GM23248 (cell line): ENCODE measurements around the gene MBP. TPM values are rescaled to one million over a fixed set of nuclear protein-coding genes. Genes with fewer than 3 reads are reported as not detected.

ENCODE experiments used
- DNase-seq: peaks from one replicate; pipeline ENCODE4 v3.0.0-alpha.2; 2015
- H2AFZ ChIP-seq: fragments of 200-600 bp; sonication (generic); 2 replicates; pipeline ENCODE4 v1.6.1; 2016; ENCODE audit warnings: antibody characterized with exemption
- H3F3A ChIP-seq: fragments of 200-600 bp; sonication (generic); 2 replicates; pipeline ENCODE4 v1.6.1; 2016; ENCODE audit warnings: mild to moderate bottlenecking, antibody characterized with exemption, mixed run types; ENCODE audit not compliant: insufficient read depth
- H3K27ac ChIP-seq: fragments of 200-600 bp; sonication (generic); 2 replicates; pipeline ENCODE4 v1.5.1; 2016; ENCODE audit warnings: mild to moderate bottlenecking
- H3K27me3 ChIP-seq: fragments of 200-600 bp; sonication (generic); replicated peaks from 2 replicates; pipeline ENCODE4 v1.6.1; 2016; ENCODE audit warnings: mild to moderate bottlenecking; ENCODE audit not compliant: insufficient read depth
- H3K36me3 ChIP-seq: fragments of 200-600 bp; sonication (generic); 2 replicates; pipeline ENCODE4 v1.6.1; 2016; ENCODE audit warnings: low read depth, mild to moderate bottlenecking
- H3K4me1 ChIP-seq: fragments of 200-600 bp; sonication (generic); 2 replicates; pipeline ENCODE4 v1.6.1; 2016; ENCODE audit warnings: mild to moderate bottlenecking; ENCODE audit not compliant: insufficient read depth
- H3K4me2 ChIP-seq: fragments of 200-600 bp; sonication (generic); one replicate; pipeline ENCODE4 v1.6.1; 2016; ENCODE audit warnings: mild to moderate bottlenecking; ENCODE audit not compliant: unreplicated experiment
- H3K4me3 ChIP-seq: fragments of 200-600 bp; sonication (generic); 2 replicates; pipeline ENCODE4 v1.5.1; 2016; ENCODE audit warnings: mild to moderate bottlenecking
- H3K79me2 ChIP-seq: fragments of 200-600 bp; sonication (generic); 2 replicates; pipeline ENCODE4 v1.6.1; 2016; ENCODE audit warnings: mild to moderate bottlenecking; ENCODE audit not compliant: insufficient read depth
- H3K9ac ChIP-seq: fragments of 200-600 bp; sonication (generic); 2 replicates; pipeline ENCODE4 v1.6.1; 2016; ENCODE audit warnings: mild to moderate bottlenecking
- H3K9me2 ChIP-seq: fragments of 200-600 bp; sonication (generic); 2 replicates; pipeline ENCODE4 v1.6.1; 2016; ENCODE audit warnings: mixed run types, mild to moderate bottlenecking, moderate library complexity; ENCODE audit not compliant: insufficient read depth
- H3K9me3 ChIP-seq: fragments of 200-600 bp; sonication (generic); one replicate; pipeline ENCODE4 v1.6.1; 2017; ENCODE audit warnings: low read depth
- H4K20me1 ChIP-seq: fragments of 200-600 bp; sonication (generic); 2 replicates; pipeline ENCODE4 v1.6.0; 2016; ENCODE audit not compliant: insufficient read depth
- EZH2 ChIP-seq: fragments of 200-600 bp; sonication (generic); IDR thresholded peaks from 2 replicates; pipeline ENCODE4 v1.6.1; 2018; ENCODE audit warnings: antibody characterized with exemption, mild to moderate bottlenecking; ENCODE audit not compliant: insufficient read depth, poor library complexity, severe bottlenecking
- EZH2phosphoT487 ChIP-seq: fragments of 200-600 bp; sonication (generic); IDR thresholded peaks from 2 replicates; pipeline ENCODE4 v1.6.1; 2018; ENCODE audit warnings: antibody characterized with exemption, moderate library complexity, mild to moderate bottlenecking, low read depth; ENCODE audit not compliant: insufficient read depth
- WGBS, 2 experiments: methylation state at CpG; one replicate each; pipeline ENCODE4 v1.1.6; 2015 to 2017; ENCODE audit warnings: low lambda C conversion rate in 2 of 2, low coverage in 1 of 2; ENCODE audit errors: missing lambda C conversion rate in 2 of 2; 5-methylcytosine and 5-hydroxymethylcytosine counted together
- in situ Hi-C: fragments of 300-500 bp; cut with MboI; formaldehyde crosslinking; loops from 2 replicates; pipeline ENCODE4 v1.15.0; 2020
- polyA plus RNA-seq: library from polyadenylated mRNA; unstranded; fragments of >200 nt; fragmentation: Nextera tagmentation; extraction: Ambion mirVana; gene quantifications from 2 replicates; pipeline ENCODE4 v1.2.1, GENCODE V29; 2016
- total RNA-seq: library from RNA; depleted of rRNA; stranded (reverse); fragments of >200 nt; shearing (Covaris generic); gene quantifications from 2 replicates; pipeline ENCODE4 v1.2.3, GENCODE V29; 2014

MBP gene
- total and polyA plus RNA-seq, 2 experiments from 2014 or later, result 2.2 to 2.9 TPM

DNA sequence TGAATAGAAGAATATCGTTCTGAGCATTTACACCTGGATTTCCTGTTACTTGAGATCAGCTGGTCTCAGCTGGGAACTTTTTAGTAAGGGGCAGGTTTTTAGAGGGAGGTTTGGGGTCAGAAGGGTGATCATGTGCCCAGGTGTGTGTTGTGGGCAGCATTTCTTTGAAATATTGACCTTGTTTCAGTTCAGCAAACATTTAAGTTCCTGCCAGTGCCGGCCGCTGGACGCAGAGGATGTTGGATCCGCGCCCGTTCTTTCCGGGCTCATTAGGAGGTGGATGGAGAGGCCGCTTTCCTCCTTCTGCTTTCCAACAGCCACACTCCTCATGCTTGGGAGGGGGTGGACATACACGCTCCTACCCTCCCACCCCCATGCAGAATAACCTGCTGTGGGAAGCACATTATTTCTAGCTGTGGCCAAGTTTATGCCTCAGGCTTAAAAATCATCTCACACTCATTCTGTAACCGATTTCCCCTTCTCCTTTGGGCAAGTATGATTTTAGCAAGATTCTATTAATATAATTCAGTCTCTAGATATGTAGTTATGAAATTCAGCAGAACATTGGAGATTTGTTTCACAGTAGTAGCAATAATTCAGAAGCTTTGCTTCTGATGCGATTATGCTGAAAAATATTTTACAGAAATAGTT is 178.9 kb downstream of the MBP start:
- Histone ChIP-seq H3K9me3 (no peaks in the 10 kb centered on the region), H3K4me3 (no peak overlapping the region), H3K27me3 (no peaks in the 10 kb centered on the region), H2AFZ (no peak overlapping the region), H3K27ac (no peak overlapping the region), H3K9ac (no peak overlapping the region), H3K4me1 (no peaks in the 10 kb centered on the region), H3K4me2 (no peak overlapping the region), H3K79me2 (no peaks in the 10 kb centered on the region), H3K36me3 (peaks cover 13% of the 10 kb centered on the region; the same call in 1 of the 2 replicates), H3K9me2 (no peaks in the 10 kb centered on the region), H3F3A (no peaks in the 10 kb centered on the region), H4K20me1 (no peaks in the 10 kb centered on the region)
- in situ Hi-C loops, result no loop called here
- TF ChIP-seq EZH2phosphoT487 (no peak), EZH2 (no peak)
- 84 to 85% methylated on average over 12 of the region's 12 CpGs for WGBS, 2 experiments
- DNase-seq, result no peak

DNA sequence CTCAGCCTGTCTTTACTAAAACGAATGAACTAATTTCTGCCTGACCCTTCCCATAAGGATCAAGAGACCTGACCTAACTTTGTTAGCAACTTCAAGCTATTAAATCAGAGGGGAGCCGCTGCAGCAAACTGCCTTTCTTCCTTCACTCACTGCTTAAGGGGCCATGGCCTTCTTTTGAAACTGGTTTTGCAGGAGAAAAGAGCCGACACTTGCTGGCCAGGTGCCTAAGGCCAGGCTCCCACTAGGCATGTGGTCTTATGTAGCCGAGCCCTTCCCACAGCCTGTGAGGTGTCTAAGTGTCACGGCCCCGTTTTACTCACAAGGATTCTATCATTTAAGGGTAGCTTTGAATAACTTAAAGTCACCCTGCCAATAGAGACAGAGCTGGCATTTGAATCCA is 179.4 kb downstream of the MBP start:
- no peak for DNase-seq
- peaks cover 15% of the 10 kb centered on the region for H3K36me3 ChIP-seq
- WGBS, 2 experiments, result 86 to 91% methylated on average over 6 of the region's 6 CpGs

DNA sequence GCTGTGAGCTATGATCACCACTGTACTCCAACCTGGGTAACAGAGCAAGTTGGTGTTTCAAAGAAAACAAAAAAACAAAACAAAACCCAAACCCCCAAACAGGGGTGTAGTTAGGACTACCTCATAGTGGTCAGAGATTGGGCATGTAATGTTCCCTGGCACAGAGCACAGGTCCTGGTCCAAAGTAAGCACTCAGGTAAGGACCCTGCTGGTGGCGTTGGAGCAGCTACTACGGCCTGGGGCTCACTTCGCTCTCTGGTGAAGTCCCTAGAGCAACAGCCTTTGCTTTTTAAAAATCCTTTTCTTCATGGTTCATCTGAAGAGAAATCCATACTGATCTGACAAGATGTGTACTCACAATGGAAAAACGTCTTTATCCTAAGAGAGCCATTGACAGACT is 179.8 kb downstream of the MBP start:
- Histone ChIP-seq H3K4me1 (no peaks in the 10 kb centered on the region), H3K9me2 (no peaks in the 10 kb centered on the region), H3K4me3 (no peak overlapping the region), H4K20me1 (no peaks in the 10 kb centered on the region), H3F3A (no peaks in the 10 kb centered on the region), H3K27ac (no peak overlapping the region), H3K79me2 (no peaks in the 10 kb centered on the region), H2AFZ (no peak overlapping the region), H3K9ac (no peak overlapping the region), H3K4me2 (no peak overlapping the region), H3K9me3 (no peaks in the 10 kb centered on the region), H3K27me3 (no peaks in the 10 kb centered on the region), H3K36me3 (peaks cover 16% of the 10 kb centered on the region)
- WGBS, 2 experiments, result 94% methylated on average over 4 of the region's 4 CpGs
- TF ChIP-seq EZH2 (no peak), EZH2phosphoT487 (no peak)
- no peak for DNase-seq
- in situ Hi-C loops, result no loop called here

More for the DNA sequence above, 179.4 kb downstream of the MBP start:
- H3K27ac ChIP-seq, result no peak overlapping the region
- H3K4me2 ChIP-seq, result no peak overlapping the region
- no peaks in the 10 kb centered on the region for H4K20me1 ChIP-seq
- no peak for TF ChIP-seq EZH2
- TF ChIP-seq EZH2phosphoT487, result no peak
- H3K4me1 ChIP-seq, result no peaks in the 10 kb centered on the region
- H3F3A ChIP-seq, result no peaks in the 10 kb centered on the region
- H3K4me3 ChIP-seq, result no peak overlapping the region
- H2AFZ ChIP-seq, result no peak overlapping the region
- no peaks in the 10 kb centered on the region for H3K9me2 ChIP-seq
- in situ Hi-C loops, result no loop called here
- H3K27me3 ChIP-seq, result no peaks in the 10 kb centered on the region
- no peak overlapping the region for H3K9ac ChIP-seq
- H3K79me2 ChIP-seq, result no peaks in the 10 kb centered on the region
- no peaks in the 10 kb centered on the region for H3K9me3 ChIP-seq

DNA sequence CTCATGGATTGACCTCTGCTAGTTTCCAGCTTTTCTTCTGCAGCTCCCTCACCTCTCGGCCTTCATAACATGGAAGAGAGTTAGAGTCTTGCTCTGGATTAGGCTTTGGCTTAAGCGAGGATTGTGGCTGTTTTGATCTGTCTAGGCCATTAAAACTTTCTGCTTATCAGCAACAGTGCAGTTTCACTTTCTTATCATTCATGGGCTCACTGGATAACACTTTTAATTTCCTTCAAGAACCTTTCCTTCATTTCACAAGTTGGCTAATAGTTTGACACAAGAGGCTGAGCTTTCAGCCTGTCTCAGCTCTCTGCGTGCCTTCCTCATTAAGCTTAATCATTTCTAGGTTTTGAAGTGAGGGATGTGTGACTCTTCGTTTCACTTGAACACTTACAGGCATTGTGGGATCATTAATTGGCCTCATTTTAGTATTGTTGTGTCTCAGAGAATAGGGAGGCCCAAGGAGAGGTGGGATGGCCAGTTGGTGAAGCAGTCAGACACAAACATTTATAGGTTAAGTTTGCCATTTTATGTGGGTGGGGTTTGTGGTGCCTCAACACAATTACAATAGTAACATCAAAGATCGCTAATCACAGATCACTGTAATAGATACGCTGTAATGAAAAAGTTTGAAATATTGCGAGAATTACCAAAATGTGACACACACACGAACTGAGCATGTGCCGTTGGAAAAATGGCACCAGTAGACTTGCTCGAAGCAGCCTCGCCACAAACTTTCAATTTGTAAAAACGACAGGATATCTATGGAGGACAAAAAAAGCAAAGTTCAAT is 180.9 kb downstream of the MBP start:
- no peak for TF ChIP-seq EZH2
- no peak for TF ChIP-seq EZH2phosphoT487
- WGBS, 2 experiments, result 90 to 95% methylated on average over 12 of the region's 12 CpGs

More for the DNA sequence above, 180.9 kb downstream of the MBP start:
- H2AFZ ChIP-seq, result no peak overlapping the region
- in situ Hi-C loops, result no loop called here
- no peaks in the 10 kb centered on the region for H3K4me1 ChIP-seq
- no peak overlapping the region for H3K4me3 ChIP-seq
- DNase-seq, result no peak
- no peaks in the 10 kb centered on the region for H3K9me2 ChIP-seq
- H3K36me3 ChIP-seq, result peaks cover 11% of the 10 kb centered on the region
- no peaks in the 10 kb centered on the region for H3K79me2 ChIP-seq
- H3K9ac ChIP-seq, result no peak overlapping the region
- no peaks in the 10 kb centered on the region for H3F3A ChIP-seq
- H3K27ac ChIP-seq, result no peak overlapping the region
- no peaks in the 10 kb centered on the region for H4K20me1 ChIP-seq
- no peak overlapping the region for H3K4me2 ChIP-seq
- H3K9me3 ChIP-seq, result no peaks in the 10 kb centered on the region
- H3K27me3 ChIP-seq, result no peaks in the 10 kb centered on the region
